MCF 10A (cell line): ENCODE data around the gene TAS2R31. TPM values are rescaled to one million over a fixed set of nuclear protein-coding genes. Genes with fewer than 3 reads are reported as not detected.

Experiments used
- Bru-seq: library from RNA; stranded (reverse); fragments of 400-500 nt; gene quantifications from one replicate; lab custom pipeline; 2021; lab: Mats Ljungman, UMichigan
- BruChase-seq, 2 experiments: library from RNA; stranded (reverse); fragments of 400-500 nt; gene quantifications; one replicate each; lab custom pipeline; 2021; lab: Mats Ljungman, UMichigan
- BruUV-seq: library from RNA; stranded (reverse); fragments of 400-500 nt; replicated peaks from 2 replicates; lab custom pipeline; 2021; lab: Mats Ljungman, UMichigan
- CTCF ChIA-PET: fragments of 300-600 bp; sonication (Branson Sonifier 250); formaldehyde crosslinking; extraction: SDS; loops from one replicate; lab custom pipeline; 2021; ENCODE audit warnings: antibody characterized with exemption, inconsistent platforms; lab: Yijun Ruan, JAX
- POLR2A ChIA-PET: fragments of 300-600, 350-650 bp; sonication (Branson Sonifier 250); formaldehyde crosslinking; extraction: SDS; loops from one replicate; lab custom pipeline; 2020; ENCODE audit warnings: antibody characterized with exemption, inconsistent platforms; lab: Yijun Ruan, JAX
- DNase-seq: peaks from one replicate; pipeline ENCODE4 v3.0.0-alpha.2; 2018; ENCODE audit not compliant: unreplicated experiment
- H3K27ac Mint-ChIP-seq: one replicate; pipeline ENCODE4 v1.8.0; 2022; ENCODE audit warnings: mild to moderate bottlenecking, low read depth, mixed read lengths; ENCODE audit not compliant: unreplicated experiment
- H3K27me3 Mint-ChIP-seq: one replicate; pipeline ENCODE4 v1.8.0; 2022; ENCODE audit warnings: mixed read lengths; ENCODE audit not compliant: insufficient read depth, unreplicated experiment
- H3K36me3 Mint-ChIP-seq: one replicate; pipeline ENCODE4 v1.8.0; 2022; ENCODE audit warnings: mild to moderate bottlenecking, moderate library complexity, mixed read lengths; ENCODE audit not compliant: insufficient read depth, unreplicated experiment
- H3K4me1 Mint-ChIP-seq: one replicate; pipeline ENCODE4 v1.8.0; 2022; ENCODE audit warnings: mixed read lengths; ENCODE audit not compliant: insufficient read depth, unreplicated experiment
- H3K4me3 Mint-ChIP-seq: one replicate; pipeline ENCODE4 v1.8.0; 2022; ENCODE audit warnings: mild to moderate bottlenecking, moderate library complexity, mixed read lengths; ENCODE audit not compliant: unreplicated experiment
- H3K9me3 Mint-ChIP-seq: one replicate; pipeline ENCODE4 v1.8.0; 2022; ENCODE audit warnings: mixed read lengths; ENCODE audit not compliant: unreplicated experiment
- intact Hi-C: fragments of 100-400 bp; cut with micrococcal nuclease; formaldehyde crosslinking; loops from 2 replicates; pipeline ENCODE4 v1.14.1; 2022
- long read RNA-seq: library from polyadenylated mRNA; stranded (forward); transcript quantifications from one replicate; pipeline ENCODE4 v2.0.0, GENCODE V29; 2022
- total RNA-seq: library from RNA; stranded (reverse); gene quantifications from 2 replicates; pipeline ENCODE4 v1.2.3, GENCODE V29; 2022
- TF ChIP-seq, protein P1 (sequence below): fragments of 200-600 bp; IDR thresholded peaks from one replicate; pipeline ENCODE4 v1.8.0; 2022; ENCODE audit warnings: antibody characterized with exemption, mild to moderate bottlenecking; ENCODE audit not compliant: unreplicated experiment

Gene TAS2R31, protein sequence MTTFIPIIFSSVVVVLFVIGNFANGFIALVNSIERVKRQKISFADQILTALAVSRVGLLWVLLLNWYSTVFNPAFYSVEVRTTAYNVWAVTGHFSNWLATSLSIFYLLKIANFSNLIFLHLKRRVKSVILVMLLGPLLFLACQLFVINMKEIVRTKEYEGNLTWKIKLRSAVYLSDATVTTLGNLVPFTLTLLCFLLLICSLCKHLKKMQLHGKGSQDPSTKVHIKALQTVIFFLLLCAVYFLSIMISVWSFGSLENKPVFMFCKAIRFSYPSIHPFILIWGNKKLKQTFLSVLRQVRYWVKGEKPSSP
- 1.9 and 2.0 TPM in 2 replicates for total RNA-seq
- percentile 91 among the genes with signal in this experiment for Bru-seq, nascent RNA
- percentile 67 among the genes with signal in this experiment for BruChase-seq, experiment 1, labeled RNA remaining after a 6-hour chase
- percentile 90 among the genes with signal in this experiment for BruChase-seq, experiment 2, labeled RNA remaining after a 2-hour chase
- long read RNA-seq, result 0 reads

DNA sequence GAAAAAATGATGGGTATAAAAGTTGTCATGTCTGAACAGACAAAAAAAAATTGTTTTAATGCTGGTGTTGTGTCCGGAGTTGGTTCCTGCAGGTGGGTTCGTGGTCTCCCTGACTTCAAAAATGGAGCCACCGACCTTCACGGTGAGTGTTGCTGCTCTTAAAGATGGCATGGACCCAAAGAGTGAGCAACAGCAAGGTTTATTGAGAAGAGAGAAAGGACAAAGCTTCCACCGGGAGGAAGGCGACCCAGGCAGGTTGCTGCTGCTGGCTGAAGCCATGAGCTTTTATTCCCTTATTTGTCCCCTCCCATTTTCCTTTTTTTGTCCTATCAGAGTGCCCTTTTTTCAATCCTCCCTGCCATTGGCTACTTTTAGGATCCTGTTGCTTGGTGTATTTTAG, at the start of gene TAS2R31:
TAS2R31 (minus strand) TSS at position 101 of the 400 bp plus-strand sequence; CDS start at position 29, 72 bp downstream.
- Mint-ChIP-seq H3K4me3 (no peak within 1 kb of the TSS), H3K27ac (no peak within 1 kb of the TSS), H3K9me3 (no peaks in the 10 kb centered on the region), H3K27me3 (no peaks in the 10 kb centered on the region), H3K4me1 (no peaks in the 10 kb centered on the region), H3K36me3 (peaks cover 6% of the 10 kb centered on the region)
- BruUV-seq, result no TSS peak
- ChIA-PET POLR2A (no interaction called here), CTCF (interaction anchor here (0.6 to 1.0 kb wide), 4 partner anchors 34 to 1280 kb away, joined by 3 to 4 read pairs (median 3); no protein-coding TSS in a partner anchor)
- intact Hi-C loops, result no loop called here
- no peak for DNase-seq
- TF ChIP-seq, protein P1, sequence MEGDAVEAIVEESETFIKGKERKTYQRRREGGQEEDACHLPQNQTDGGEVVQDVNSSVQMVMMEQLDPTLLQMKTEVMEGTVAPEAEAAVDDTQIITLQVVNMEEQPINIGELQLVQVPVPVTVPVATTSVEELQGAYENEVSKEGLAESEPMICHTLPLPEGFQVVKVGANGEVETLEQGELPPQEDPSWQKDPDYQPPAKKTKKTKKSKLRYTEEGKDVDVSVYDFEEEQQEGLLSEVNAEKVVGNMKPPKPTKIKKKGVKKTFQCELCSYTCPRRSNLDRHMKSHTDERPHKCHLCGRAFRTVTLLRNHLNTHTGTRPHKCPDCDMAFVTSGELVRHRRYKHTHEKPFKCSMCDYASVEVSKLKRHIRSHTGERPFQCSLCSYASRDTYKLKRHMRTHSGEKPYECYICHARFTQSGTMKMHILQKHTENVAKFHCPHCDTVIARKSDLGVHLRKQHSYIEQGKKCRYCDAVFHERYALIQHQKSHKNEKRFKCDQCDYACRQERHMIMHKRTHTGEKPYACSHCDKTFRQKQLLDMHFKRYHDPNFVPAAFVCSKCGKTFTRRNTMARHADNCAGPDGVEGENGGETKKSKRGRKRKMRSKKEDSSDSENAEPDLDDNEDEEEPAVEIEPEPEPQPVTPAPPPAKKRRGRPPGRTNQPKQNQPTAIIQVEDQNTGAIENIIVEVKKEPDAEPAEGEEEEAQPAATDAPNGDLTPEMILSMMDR, result no peak

DNA sequence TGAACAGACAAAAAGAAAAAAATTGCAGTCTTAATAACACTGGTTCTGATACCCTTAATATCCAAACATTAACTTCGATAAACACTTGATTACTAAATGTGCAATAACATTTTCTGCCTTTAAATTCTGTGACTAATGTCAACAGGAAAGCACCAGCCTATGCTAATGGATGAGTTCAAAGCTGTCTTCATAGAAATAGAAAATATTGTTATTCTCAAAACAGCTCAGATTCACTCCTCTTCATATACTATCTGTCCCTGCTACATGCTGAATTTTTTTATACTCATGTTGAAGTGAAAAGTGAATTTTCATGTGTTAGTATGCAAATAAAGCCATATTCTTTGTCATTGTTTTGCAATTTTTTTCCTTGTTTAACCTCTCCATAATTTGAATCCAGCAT, 47.0 kb upstream of the TAS2R31 start:
- no TSS peak for BruUV-seq
- intact Hi-C loops, result no loop called here
- DNase-seq, result no peak
- Mint-ChIP-seq H3K9me3 (no peaks in the 10 kb centered on the region), H3K27me3 (no peaks in the 10 kb centered on the region), H3K27ac (no peak overlapping the region), H3K36me3 (no peaks in the 10 kb centered on the region), H3K4me3 (no peak overlapping the region), H3K4me1 (no peaks in the 10 kb centered on the region)
- ChIA-PET CTCF (no interaction called here), POLR2A (no interaction called here)
- TF ChIP-seq, protein P1, result no peak

DNA sequence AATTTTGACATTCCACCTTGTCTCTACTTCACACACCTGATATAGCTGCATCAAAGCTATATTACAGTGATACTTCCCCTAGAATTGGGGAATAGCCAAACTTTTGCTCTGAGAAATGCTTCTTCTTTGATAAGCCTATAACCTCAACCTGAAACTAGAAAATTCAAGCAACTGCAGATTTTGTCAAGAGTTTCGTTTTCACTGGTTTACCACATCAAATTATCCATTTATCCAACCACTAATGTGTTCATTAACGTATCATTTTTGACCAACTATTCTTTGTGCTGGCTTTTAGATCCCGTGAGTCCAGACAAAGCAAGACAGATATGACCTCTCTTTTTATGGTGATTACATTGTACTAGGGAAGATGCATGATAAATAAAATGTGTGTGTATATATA, 44.4 kb upstream of the TAS2R31 start:
- Mint-ChIP-seq H3K36me3 (no peaks in the 10 kb centered on the region), H3K4me3 (no peak overlapping the region), H3K27me3 (no peaks in the 10 kb centered on the region), H3K9me3 (no peaks in the 10 kb centered on the region), H3K27ac (no peak overlapping the region), H3K4me1 (no peaks in the 10 kb centered on the region)
- CTCF ChIA-PET, result interaction anchor here (0.6 kb wide), 1 partner anchor 94 kb away, joined by 3 read pairs; no protein-coding TSS in a partner anchor
- no TSS peak for BruUV-seq
- intact Hi-C loops, result no loop called here
- TF ChIP-seq, protein P1, result no peak
- DNase-seq, result no peak
- POLR2A ChIA-PET, result no interaction called here

DNA sequence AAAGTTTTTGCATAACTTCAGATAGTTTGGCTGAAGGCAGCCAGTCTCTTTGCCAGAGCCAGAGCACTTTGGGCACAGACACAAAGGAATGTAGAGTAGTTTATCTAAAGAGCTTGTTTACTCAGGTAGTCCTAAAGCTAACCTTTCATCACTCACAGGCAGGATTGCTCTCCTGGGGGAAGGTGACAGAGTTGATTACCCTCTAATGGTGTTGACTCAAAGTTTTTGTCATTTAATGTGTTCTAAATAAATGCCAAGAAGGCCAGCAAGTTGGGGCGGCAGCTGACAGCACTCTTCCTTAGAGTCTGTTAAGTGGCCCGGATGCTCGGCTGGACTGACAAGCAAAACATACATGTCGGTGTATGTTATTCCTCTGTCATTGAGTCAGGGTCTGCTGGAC, 40.2 kb upstream of the TAS2R31 start:
- ChIA-PET CTCF (interaction anchor here (0.6 kb wide), 1 partner anchor 210 kb away, joined by 4 read pairs; no protein-coding TSS in a partner anchor), POLR2A (no interaction called here)
- H3K4me1 Mint-ChIP-seq, result no peaks in the 10 kb centered on the region
- H3K27ac Mint-ChIP-seq, result no peak overlapping the region
- intact Hi-C loops, result no loop called here
- H3K36me3 Mint-ChIP-seq, result no peaks in the 10 kb centered on the region
- no peaks in the 10 kb centered on the region for H3K9me3 Mint-ChIP-seq
- DNase-seq, result no peak
- no peak overlapping the region for H3K4me3 Mint-ChIP-seq
- no peaks in the 10 kb centered on the region for H3K27me3 Mint-ChIP-seq
- no TSS peak for BruUV-seq
- TF ChIP-seq, protein P1, result no peak
